NCI-H82 treated with DMSO at 0.1 percent for 48 hours (cell line): ENCODE measurements around the gene EFTUD2.
"Not testable (repeated sequence)": the region's sequence is repeated elsewhere in the genome, so short reads cannot be mapped to it uniquely, and the experiment has no call there.

Experiments used
- DNase-seq: peaks from one replicate; lab custom pipeline; 2025; ENCODE audit not compliant: unreplicated experiment; lab: John Stamatoyannopoulos, UW

The EFTUD2 gene

DNA sequence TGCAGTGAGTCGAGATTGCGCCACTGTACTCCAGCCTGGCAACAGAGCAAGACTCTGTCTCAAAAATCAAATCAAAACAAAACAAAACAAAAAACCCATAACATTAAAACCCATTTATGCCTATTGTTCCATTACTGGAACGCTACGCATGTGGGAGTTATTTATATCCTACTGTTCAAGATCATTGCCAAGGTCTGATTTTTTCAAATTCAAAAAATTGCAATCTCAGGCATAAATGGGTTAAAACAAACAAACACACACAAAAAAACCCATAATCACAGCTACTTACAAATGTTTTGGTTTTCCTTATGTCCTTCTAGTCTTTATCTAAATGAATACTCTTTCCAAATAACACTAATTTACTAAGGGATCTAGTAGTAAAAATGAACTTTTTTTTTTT is 87.0 kb downstream of the EFTUD2 start:
- DNase-seq = no peak

DNA sequence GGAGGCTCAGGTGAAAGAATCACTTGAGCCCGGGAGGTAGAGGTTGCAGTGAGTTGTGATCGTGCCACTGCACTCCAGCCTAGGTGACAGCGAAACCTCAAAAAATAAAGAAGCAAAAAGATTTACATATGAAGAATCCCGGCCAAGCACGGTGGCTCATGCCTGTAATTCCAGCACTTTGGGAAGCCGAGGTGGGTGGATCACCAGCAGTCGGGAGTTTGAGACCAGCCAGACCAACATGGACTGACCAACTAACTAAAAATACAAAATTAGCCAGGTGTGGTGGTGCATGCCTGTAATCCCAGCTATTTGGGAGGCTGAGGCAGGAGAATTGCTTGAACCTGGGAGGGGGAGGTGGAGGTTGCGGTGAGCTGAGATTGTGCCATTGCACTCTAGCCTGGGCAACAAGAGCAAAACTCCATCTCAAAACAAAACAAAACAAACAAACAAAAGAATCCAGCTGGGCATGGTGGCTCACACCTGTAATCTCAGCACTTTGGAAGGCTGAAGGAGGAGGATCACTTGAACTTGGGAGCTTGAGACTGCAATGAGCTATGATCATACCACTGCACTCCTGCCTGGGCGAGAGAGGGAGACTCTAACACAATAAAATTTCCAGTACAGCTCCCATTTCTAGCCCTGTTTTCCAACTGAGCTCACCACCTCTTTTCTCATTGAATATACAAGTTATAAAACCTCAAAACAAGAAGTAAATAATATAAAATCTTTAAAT is 90.4 kb downstream of the EFTUD2 start:
- DNase-seq = not testable (repeated sequence)

DNA sequence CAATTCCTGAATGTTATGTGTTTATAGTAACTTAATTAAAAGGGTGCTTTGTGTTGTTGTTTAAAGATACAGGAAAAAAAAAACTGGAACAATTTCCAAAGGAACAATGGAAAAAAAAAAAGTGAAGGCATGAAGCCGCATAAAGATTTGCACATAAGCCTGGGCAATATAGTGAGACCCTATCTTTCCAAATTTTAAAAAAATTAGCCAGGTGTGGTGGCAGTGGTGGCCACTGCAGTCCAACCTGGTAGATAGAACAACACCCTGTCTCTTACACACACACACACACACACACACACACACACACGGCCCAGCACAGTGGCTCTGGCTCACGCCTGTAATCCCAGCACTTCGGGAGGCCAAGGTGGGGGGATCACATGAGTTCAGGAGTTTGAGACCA is 91.1 kb downstream of the EFTUD2 start:
- no peak for DNase-seq

- peak; percentile 80 for DNase-seq
These were observed 91.5 kb downstream of the EFTUD2 start for GRCh38 chr17:44807817-44808155.

DNA sequence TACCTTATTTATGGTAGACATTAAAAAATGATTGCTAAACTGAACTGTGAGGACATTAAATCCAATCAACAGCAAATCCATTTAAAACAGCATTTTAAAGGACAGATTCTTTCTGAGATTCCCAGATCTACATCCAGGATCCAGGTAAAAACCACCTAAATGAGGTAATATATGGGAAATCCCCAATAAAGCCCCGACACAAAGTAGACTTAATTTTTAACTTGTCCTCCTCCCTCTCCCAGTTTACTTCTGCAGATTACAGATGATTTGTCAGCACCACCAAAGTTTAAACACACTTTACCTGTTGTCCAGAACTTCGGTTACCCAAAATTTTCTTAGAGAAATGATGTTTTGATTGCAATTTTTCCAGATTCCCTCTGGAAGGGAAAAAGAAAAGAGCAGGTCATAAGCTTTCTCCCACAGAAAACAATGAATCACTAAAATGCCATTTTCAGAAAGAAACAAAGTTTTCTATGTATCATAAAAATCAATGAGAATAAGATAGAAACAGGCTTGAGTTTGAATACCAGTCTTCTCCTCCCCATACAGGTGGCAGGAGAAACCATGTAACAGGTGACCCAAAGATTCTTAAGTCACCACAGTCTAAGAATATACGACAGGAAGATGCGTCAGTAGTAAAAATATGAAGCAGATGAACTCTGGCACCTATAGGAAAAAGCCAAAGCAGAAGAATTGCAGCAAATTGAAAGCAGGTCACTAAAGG is 92.0 kb downstream of the EFTUD2 start:
- DNase-seq = no peak

- no peak for DNase-seq
These were observed 94.7 kb downstream of the EFTUD2 start for GRCh38 chr17:44804302-44805089.

- no peak for DNase-seq
These were observed 97.4 kb downstream of the EFTUD2 start for GRCh38 chr17:44801880-44802279.
